H1 (cell line): ENCODE data around the gene PCDHB6. TPM values are rescaled to one million over a fixed set of nuclear protein-coding genes. Genes with fewer than 3 reads are reported as not detected.
"Not testable (repeated sequence)": the region's sequence is repeated elsewhere in the genome, so short reads cannot be mapped to it uniquely, and the experiment has no call there.

Experiments
- CTCF ChIA-PET: fragments of 300-600 bp; sonication (Branson Sonifier 250); formaldehyde crosslinking; loops from one replicate; lab custom pipeline; 2021; ENCODE audit not compliant: partially characterized antibody; lab: Charles Lee
- POLR2A ChIA-PET: fragments of 300-600 bp; sonication (Branson Sonifier 250); formaldehyde crosslinking; loops from one replicate; lab custom pipeline; 2021; ENCODE audit warnings: inconsistent platforms; ENCODE audit not compliant: partially characterized antibody; lab: Charles Lee
- DNase-seq, 2 experiments: peaks; one replicate each; pipeline versions ENCODE4 v3.0.0 to v3.0.0-alpha.2; 2010 to 2022; ENCODE audit warnings: low spot score in 2 of 2, low read depth in 1 of 2, mixed read lengths in 1 of 2
- FAIRE-seq: peaks from 2 replicates; lab custom pipeline; 2011; peaks lifted over from hg19 to GRCh38; lab: Jason Lieb, UNC
- H2AFZ ChIP-seq: 2 replicates; pipeline ENCODE4 v1.8.1; 2012; ENCODE audit warnings: low read length, inconsistent platforms
- H2AK5ac ChIP-seq: 2 replicates; pipeline ENCODE4 v1.6.1; 2013; ENCODE audit warnings: low read depth, low read length
- H2BK120ac ChIP-seq: replicated peaks from 2 replicates; pipeline ENCODE3; 2013; ENCODE audit warnings: low read depth, low read length, inconsistent platforms
- H2BK12ac ChIP-seq: 2 replicates; pipeline ENCODE4 v1.6.1; 2013; ENCODE audit warnings: low read depth, low read length
- H2BK15ac ChIP-seq: 2 replicates; pipeline ENCODE4 v1.6.1; 2013; ENCODE audit warnings: low read length
- H2BK20ac ChIP-seq: 2 replicates; pipeline ENCODE4 v1.6.1; 2013; ENCODE audit warnings: low read length
- H2BK5ac ChIP-seq: 2 replicates; pipeline ENCODE4 v1.6.1; 2013; ENCODE audit warnings: low read depth, low read length
- H3K14ac ChIP-seq: 2 replicates; pipeline ENCODE4 v1.6.1; 2013; ENCODE audit warnings: inconsistent platforms; ENCODE audit not compliant: insufficient read length
- H3K18ac ChIP-seq: 2 replicates; pipeline ENCODE4 v1.6.1; 2013; ENCODE audit warnings: low read length; ENCODE audit errors: extremely low read depth
- H3K23ac ChIP-seq: 2 replicates; pipeline ENCODE4 v1.6.1; 2013; ENCODE audit warnings: inconsistent platforms; ENCODE audit not compliant: insufficient read length
- H3K23me2 ChIP-seq: 2 replicates; pipeline ENCODE4 v1.6.1; 2013; ENCODE audit warnings: low read depth, low read length
- H3K27ac ChIP-seq: 2 replicates; pipeline ENCODE4 v1.6.1; 2011; ENCODE audit warnings: low read depth, low read length, inconsistent platforms
- H3K27me3 ChIP-seq, 4 experiments: replicated peaks in 1 of 4; 1 replicate in 1 of 4; 2 replicates in 3 of 4; pipeline versions ENCODE4 v1.6.1 to v1.8.1; 2011 to 2013; ENCODE audit warnings: low read length in 3 of 4, mild to moderate bottlenecking in 3 of 4, inconsistent platforms in 2 of 4, mixed read lengths in 2 of 4, moderate library complexity in 1 of 4; ENCODE audit not compliant: control insufficient read depth in 3 of 4, insufficient read depth in 3 of 4; ENCODE audit errors: extremely low read depth in 1 of 4
- H3K36me3 ChIP-seq, 4 experiments: 2 replicates each; pipeline versions ENCODE4 v1.6.1 to v1.8.1; 2011 to 2013; ENCODE audit warnings: mild to moderate bottlenecking in 4 of 4, low read length in 3 of 4, moderate library complexity in 2 of 4, control low read depth in 1 of 4, inconsistent platforms in 1 of 4; ENCODE audit not compliant: insufficient read depth in 4 of 4, control insufficient read depth in 2 of 4
- H3K4ac ChIP-seq: replicated peaks from 2 replicates; pipeline ENCODE3; 2013; ENCODE audit warnings: low read length, low read depth, mixed read lengths, inconsistent platforms; ENCODE audit not compliant: insufficient read length
- H3K4me1 ChIP-seq, 4 experiments: replicated peaks in 1 of 4; 1 replicate in 1 of 4; 2 replicates in 3 of 4; pipeline versions ENCODE4 v1.6.1 to v1.8.1; 2011 to 2013; ENCODE audit warnings: low read length in 3 of 4, inconsistent platforms in 2 of 4, mixed read lengths in 1 of 4; ENCODE audit not compliant: insufficient read depth in 4 of 4, control insufficient read depth in 3 of 4
- H3K4me2 ChIP-seq, 2 experiments: 2 replicates each; pipeline versions ENCODE4 v1.6.1 to v1.8.1; 2011 to 2013; ENCODE audit warnings: low read depth in 2 of 2, low read length in 2 of 2, control low read depth in 1 of 2, inconsistent platforms in 1 of 2, mild to moderate bottlenecking in 1 of 2; ENCODE audit not compliant: insufficient read depth in 1 of 2
- H3K4me3 ChIP-seq, 4 experiments: fragments of 200-600, 300-600 bp in 1 of 4; sonication (generic), shearing (Covaris generic), sonication (Bioruptor Twin) in 1 of 4; 2 replicates each; pipeline versions ENCODE4 v1.5.1 to v1.8.1; 2011 to 2016; ENCODE audit warnings: low read length in 4 of 4, low read depth in 3 of 4, control low read depth in 2 of 4, inconsistent platforms in 2 of 4, mild to moderate bottlenecking in 2 of 4, mixed read lengths in 1 of 4, moderate library complexity in 1 of 4; ENCODE audit not compliant: insufficient read depth in 2 of 4; ENCODE audit errors: extremely low read depth in 1 of 4
- H3K56ac ChIP-seq: replicated peaks from 2 replicates; pipeline ENCODE3; 2013; ENCODE audit warnings: low read depth, mild to moderate bottlenecking, mixed read lengths, low read length, inconsistent platforms; ENCODE audit not compliant: insufficient read length
- H3K79me1 ChIP-seq: 2 replicates; pipeline ENCODE4 v1.6.1; 2013; ENCODE audit warnings: low read depth, low read length, control low read depth
- H3K79me2 ChIP-seq, 2 experiments: 2 replicates each; pipeline versions ENCODE4 v1.6.1 to v1.8.1; 2012 to 2013; ENCODE audit warnings: low read length in 2 of 2, mild to moderate bottlenecking in 2 of 2, inconsistent platforms in 1 of 2; ENCODE audit not compliant: insufficient read depth in 2 of 2, control insufficient read depth in 1 of 2
- H3K9ac ChIP-seq, 4 experiments: replicated peaks in 1 of 4; 1 replicate in 1 of 4; 2 replicates in 3 of 4; pipeline versions ENCODE4 v1.6.1 to v1.8.1; 2011 to 2013; ENCODE audit warnings: low read depth in 3 of 4, low read length in 3 of 4, control low read depth in 2 of 4, mild to moderate bottlenecking in 2 of 4, moderate library complexity in 2 of 4, inconsistent platforms in 1 of 4; ENCODE audit errors: extremely low read depth in 1 of 4
- H3K9me3 ChIP-seq, 2 experiments: 2 replicates each; pipeline versions ENCODE4 v1.6.1 to v1.8.1; 2012 to 2013; ENCODE audit warnings: mild to moderate bottlenecking in 2 of 2, moderate library complexity in 2 of 2, control low read depth in 1 of 2, inconsistent platforms in 1 of 2, low read depth in 1 of 2, low read length in 1 of 2, mixed read lengths in 1 of 2; ENCODE audit not compliant: insufficient read depth in 2 of 2
- H4K20me1 ChIP-seq, 2 experiments: replicated peaks in 1 of 2; 2 replicates each; pipeline versions ENCODE3 to v1.8.1; 2011 to 2013; ENCODE audit warnings: inconsistent platforms in 2 of 2, low read length in 2 of 2, mild to moderate bottlenecking in 1 of 2; ENCODE audit not compliant: insufficient read depth in 2 of 2, control insufficient read depth in 1 of 2
- H4K5ac ChIP-seq: 2 replicates; pipeline ENCODE4 v1.6.1; 2013; ENCODE audit warnings: low read length, low read depth, mixed read lengths, inconsistent platforms; ENCODE audit not compliant: insufficient read length
- H4K8ac ChIP-seq: 2 replicates; pipeline ENCODE4 v1.8.0; 2013; ENCODE audit warnings: mild to moderate bottlenecking, moderate library complexity, low read length, inconsistent platforms; ENCODE audit not compliant: insufficient read depth; ENCODE audit errors: extremely low read depth
- H4K91ac ChIP-seq: replicated peaks from 2 replicates; pipeline ENCODE3; 2013; ENCODE audit warnings: low read length, mixed read lengths, inconsistent platforms; ENCODE audit not compliant: insufficient read length
- WGBS, 2 experiments: shearing (Covaris generic) in 1 of 2; methylation state at CpG; one replicate each; pipeline versions ENCODE4 v1.1.6 to v1.1.7; 2013 to 2015; ENCODE audit warnings: low lambda C conversion rate in 2 of 2, mixed read lengths in 2 of 2, inconsistent platforms in 1 of 2, low coverage in 1 of 2, missing lambda C conversion rate in 1 of 2; ENCODE audit not compliant: insufficient replicate concordance in 2 of 2, insufficient coverage in 1 of 2, insufficient read length in 1 of 2; ENCODE audit errors: extremely low coverage in 1 of 2, missing lambda C conversion rate in 1 of 2; 5-methylcytosine and 5-hydroxymethylcytosine counted together
- polyA plus RNA-seq, 7 experiments: library from polyadenylated mRNA; depleted of rRNA in 3 of 7; stranded (reverse) in 5 of 7; unstranded in 2 of 7; fragments of >200 nt in 5 of 7; fragments of 200-250 nt in 2 of 7; gene quantifications; 1 replicate in 5 of 7; 2 replicates in 1 of 7; 4 replicates in 1 of 7; pipeline versions ENCODE4 v1.2.1 to v1.2.3, GENCODE V29; 2011 to 2013; ENCODE audit warnings: missing spikeins in 2 of 7, mixed read lengths in 2 of 7
- total RNA-seq: library from RNA; stranded (reverse); fragmentation: NEBNext Ultra II Directional; extraction: Animal tissue kit (Norgen Biotek cat#: 25700); gene quantifications from 2 replicates; pipeline ENCODE4 v1.2.1, GENCODE V29; 2021

The PCDHB6 gene
- total and polyA plus RNA-seq, 2 of the 8 experiments (the other 6 are each of a cell fraction or from before 2014, with no cell fraction given): 0.28 to 0.29 TPM

DNA sequence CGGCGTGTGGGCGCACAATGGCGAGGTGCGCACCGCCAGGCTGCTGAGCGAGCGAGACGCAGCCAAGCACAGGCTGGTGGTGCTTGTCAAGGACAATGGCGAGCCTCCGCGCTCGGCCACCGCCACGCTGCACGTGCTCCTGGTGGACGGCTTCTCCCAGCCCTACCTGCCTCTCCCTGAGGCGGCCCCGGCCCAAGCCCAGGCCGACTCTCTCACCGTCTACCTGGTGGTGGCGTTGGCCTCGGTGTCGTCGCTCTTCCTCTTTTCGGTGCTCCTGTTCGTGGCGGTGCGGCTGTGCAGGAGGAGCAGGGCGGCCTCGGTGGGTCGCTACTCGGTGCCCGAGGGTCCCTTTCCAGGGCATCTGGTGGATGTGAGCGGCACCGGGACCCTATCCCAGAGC is 2.2 kb downstream of the PCDHB6 start:
- CTCF ChIA-PET: interaction anchor here (0.6 to 5.2 kb wide), 6 partner anchors 13 to 457 kb away, joined by 3 to 48 read pairs (median 6); partner anchors contain the start of genes PCDHB16, PCDHB2 and PCDHB5
- H3K9me3 ChIP-seq: peaks cover 5 to 11% of the 10 kb centered on the region in 2 experiments; a peak in 2 of 4 replicates

More for the DNA sequence above, 2.2 kb downstream of the PCDHB6 start:
- WGBS, 2 experiments: 96% methylated on average over 8 of the region's 36 CpGs; no CpG with 5 or more reads in 1 of the 2 experiments
- H3K4me3 ChIP-seq, POLR2A ChIA-PET, H3K79me2 ChIP-seq, H2BK5ac ChIP-seq, H3K4ac ChIP-seq, H3K56ac ChIP-seq, H4K91ac ChIP-seq, H3K79me1 ChIP-seq, H4K5ac ChIP-seq, H3K9ac ChIP-seq, H3K4me2 ChIP-seq, DNase-seq, H3K27ac ChIP-seq, H4K20me1 ChIP-seq, H2AK5ac ChIP-seq, H2BK20ac ChIP-seq, H3K27me3 ChIP-seq, FAIRE-seq, H2BK15ac ChIP-seq, H3K36me3 ChIP-seq, H2BK120ac ChIP-seq, H3K14ac ChIP-seq, H3K18ac ChIP-seq, H2AFZ ChIP-seq, H2BK12ac ChIP-seq, H3K23ac ChIP-seq, H4K8ac ChIP-seq, H3K23me2 ChIP-seq, H3K4me1 ChIP-seq: not testable (repeated sequence)
